HG03558 (cell line): ENCODE measurements around the gene WDR89.
"Not testable (repeated sequence)": the region's sequence is repeated elsewhere in the genome, so short reads cannot be mapped to it uniquely, and the experiment has no call there.

Source experiments
- ATAC-seq: cut with Tn5 transposase; IDR thresholded peaks from one replicate; pipeline ENCODE4 v1.9.1; 2021; ENCODE audit warnings: moderate number of reproducible peaks; ENCODE audit not compliant: unreplicated experiment; ENCODE audit errors: extremely low read depth

WDR89 gene, protein sequence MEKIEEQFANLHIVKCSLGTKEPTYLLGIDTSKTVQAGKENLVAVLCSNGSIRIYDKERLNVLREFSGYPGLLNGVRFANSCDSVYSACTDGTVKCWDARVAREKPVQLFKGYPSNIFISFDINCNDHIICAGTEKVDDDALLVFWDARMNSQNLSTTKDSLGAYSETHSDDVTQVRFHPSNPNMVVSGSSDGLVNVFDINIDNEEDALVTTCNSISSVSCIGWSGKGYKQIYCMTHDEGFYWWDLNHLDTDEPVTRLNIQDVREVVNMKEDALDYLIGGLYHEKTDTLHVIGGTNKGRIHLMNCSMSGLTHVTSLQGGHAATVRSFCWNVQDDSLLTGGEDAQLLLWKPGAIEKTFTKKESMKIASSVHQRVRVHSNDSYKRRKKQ

DNA sequence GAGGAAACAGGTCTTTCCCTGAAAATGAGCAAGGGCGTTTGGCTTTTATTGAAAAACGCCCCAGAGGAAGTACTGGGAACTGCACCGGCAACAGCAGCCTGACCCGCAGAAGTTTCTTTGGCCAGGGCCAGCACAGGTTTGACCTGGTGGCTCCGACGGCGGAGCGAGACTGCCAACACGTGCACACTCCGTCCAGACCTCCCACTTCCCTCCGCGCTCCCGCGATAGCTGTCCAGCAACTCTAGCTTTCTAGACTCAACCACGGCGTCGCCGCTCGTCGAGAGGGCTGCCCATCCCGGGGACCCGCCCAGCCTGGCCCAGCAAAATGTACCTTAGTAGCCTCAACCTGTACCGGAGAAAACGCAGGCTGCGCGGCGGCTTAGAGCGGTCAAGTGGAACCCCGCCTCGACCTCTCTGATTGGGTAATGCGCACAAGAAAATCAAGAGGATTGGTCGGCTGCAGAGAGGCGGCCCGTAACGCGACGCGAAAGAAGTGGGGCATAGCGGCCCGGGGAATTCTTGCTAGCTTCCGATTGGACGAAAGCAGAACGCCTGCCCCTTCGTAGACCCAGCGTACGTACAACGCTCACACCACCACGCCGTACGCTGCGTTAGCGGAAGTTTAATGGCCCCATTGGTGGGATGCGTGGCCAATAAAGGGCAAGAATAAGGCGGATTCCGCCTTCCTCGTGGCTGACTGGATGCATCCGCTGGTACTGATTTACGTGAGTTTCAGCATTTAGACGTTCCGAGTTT lies at the start of gene WDR89:
Gene WDR89, minus strand, starts transcription at position 399 of the 756 bp plus-strand sequence. CDS start 41,929 bp downstream, outside the sequence.
- ATAC-seq: peak; percentile 66

- ATAC-seq: no peak
Observed at GRCh38 chr14:63689132-63689531, 47.5 kb upstream of the WDR89 start.

DNA sequence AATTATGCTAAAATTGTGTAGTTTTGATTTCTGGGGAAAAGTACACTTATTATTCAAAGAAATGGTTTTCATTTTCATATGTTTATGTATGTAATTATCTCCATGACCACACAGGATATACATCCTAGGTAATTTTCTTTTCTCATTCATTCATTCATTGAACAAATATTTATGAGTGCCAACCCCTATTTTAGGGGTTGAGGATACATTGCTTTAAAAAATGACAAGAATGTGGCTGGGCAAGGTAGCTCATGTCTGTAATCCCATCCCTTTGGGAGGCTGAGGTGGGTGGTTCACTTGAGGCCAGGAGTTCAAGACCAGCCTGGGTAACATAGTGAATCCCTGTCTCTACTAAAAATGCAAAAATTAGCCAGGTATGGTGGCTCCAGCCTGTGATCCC lies 45.3 kb upstream of the WDR89 start:
- ATAC-seq: no peak

DNA sequence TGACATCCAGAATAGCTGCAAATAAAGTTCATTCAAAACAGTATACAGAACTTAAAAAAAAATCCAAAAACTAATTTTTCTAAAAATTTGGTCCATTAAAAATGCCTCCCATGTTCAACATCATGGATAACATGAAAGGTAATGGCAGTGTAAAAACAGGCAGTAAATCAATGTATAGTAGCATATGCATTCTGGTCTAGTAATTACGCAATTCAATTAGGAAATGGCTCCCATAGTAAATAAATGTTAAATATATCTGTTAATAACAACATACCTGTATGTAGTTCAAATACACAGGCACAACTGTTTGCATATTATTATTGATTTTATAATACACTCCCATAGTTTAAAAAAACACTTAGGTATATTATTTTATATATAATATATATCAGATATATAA lies 43.7 kb upstream of the WDR89 start:
- no peak for ATAC-seq

DNA sequence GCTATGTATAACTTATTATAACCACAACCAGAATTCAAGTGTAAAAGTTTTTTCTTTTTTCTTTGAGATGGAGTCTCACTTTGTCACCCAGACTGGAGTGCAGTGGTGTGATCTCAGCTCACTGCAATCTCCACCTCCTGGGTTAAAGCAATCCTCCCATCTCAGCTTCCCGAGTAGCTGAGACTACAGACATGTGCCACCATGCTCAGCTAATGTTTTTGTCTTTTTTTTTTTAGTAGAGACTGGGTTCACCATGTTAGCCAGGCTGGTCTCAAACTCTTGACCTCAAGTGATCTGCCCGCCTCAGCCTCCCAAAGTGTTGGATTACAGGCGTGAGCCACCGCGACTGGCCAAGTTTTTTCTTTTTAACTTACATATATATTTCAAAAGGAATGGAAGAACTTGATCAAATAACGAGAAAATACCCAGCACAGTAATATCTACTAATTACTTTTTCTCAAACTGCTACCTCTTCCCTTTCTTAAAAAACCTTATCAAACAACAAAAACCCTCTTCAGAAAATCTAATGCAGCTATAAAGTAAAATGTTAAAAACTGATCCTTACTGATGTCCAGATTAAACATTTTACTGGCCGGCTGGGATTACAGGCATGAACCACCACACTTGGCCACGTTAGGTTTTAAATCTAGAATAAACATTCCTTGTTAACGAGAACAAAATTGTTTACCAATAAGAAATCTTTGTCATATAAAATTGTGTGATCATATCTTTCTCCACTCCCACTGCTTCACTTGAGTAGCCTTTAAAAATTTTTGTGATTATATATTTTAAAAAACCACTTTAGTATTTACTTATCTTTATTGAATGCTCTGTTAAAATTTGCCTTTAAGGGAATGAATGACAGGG lies 41.3 kb upstream of the WDR89 start:
- ATAC-seq: no peak

DNA sequence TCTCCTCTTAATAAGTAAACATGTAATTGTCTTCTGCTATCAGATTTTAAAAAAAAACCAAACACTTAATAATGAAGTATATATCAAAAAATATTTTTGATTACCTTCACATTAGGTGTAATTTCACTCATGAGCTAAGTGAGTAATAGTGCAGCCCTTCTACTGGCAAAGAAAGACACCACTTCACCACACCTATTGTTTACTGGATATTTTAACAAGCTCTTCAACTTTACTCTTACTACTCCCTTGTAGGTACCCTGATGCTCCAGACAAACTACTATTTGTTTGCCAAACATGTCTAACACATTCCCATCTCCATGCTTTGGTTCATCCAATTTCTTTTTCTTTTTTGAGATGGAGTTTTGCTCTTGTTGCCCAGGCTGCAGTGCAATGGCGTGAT lies 36.9 kb upstream of the WDR89 start:
- no peak for ATAC-seq

DNA sequence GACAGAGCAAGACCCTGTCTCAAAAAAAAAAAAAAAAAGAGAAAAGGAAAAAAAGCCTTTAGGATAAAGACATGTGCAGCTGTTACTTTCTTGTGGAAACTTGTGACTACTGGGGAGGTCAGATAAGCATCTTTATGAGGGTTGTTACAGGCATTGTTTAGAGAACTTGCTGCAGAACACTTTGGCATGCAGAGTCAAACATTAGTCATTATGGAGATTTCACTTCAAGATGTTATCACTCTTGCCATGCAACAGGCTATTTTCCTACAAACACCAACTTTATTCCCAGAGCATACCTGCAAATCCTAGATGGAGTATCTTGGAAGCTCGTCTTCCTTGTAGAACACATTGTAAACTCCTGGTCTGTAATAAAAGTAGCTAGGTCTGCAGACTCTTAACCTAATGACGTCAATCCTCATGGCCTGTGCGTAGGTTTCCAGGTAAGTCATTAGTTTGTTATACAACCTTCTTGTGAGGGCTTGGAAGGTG lies 36.3 kb upstream of the WDR89 start:
- ATAC-seq: no peak

- no peak for ATAC-seq
Observed at GRCh38 chr14:63676615-63677014, 34.9 kb upstream of the WDR89 start.

DNA sequence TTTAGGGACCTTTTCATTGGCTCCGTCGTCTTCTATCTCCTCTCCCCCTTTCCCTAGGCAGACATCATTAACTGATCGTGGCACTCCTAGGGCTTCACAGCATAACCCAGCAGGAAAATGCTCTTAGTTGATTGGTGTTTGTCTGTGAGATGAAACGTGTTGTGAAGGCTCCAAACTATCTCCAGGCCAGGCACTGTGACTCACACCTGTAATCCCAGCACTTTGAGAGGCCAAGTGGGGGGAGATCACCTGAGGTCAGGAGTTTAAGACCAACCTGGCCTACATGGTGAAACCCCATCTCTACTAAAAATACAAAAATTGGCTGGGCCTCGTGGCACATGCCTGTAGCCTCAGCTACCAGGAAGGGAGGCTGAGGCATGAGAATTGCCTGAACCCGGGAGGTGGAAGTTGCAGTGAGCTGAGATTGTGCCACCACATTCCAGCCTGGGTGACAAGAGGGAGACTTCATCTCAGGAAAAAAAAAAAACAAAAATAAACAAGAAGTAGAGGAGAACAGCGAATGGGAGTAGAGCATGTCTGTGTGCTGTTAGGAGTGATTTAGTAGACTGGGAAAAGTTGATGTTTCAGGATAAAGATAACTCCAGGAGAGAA lies 32.3 kb upstream of the WDR89 start:
- ATAC-seq: no peak

DNA sequence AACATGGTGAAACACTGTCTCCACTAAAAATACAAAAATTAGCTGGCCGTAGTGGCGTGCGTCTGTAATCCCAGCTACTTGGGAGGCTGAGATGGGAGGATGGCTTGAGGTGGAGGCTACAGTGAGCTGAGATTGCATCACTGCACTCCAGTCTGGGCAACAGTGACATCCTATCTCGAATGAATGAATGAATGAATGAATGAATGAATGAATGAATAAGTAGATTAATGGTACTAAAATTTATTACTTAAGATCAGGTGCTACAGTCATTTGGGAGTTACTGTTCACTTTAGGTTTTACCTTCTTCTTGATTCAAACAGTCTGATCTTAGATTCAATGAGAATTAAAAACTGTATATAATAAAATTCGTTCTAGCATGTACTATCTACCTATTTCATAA lies 31.6 kb upstream of the WDR89 start:
- no peak for ATAC-seq

- no peak for ATAC-seq
Observed at GRCh38 chr14:63672417-63673180, 30.9 kb upstream of the WDR89 start.

- no peak for ATAC-seq
Observed at GRCh38 chr14:63671987-63672386, 30.3 kb upstream of the WDR89 start.

- no peak for ATAC-seq
Observed at GRCh38 chr14:63670692-63671091, 29.0 kb upstream of the WDR89 start.

- ATAC-seq: no peak
Observed at GRCh38 chr14:63666335-63666734, 24.7 kb upstream of the WDR89 start.

- ATAC-seq: no peak
Observed at GRCh38 chr14:63663428-63664341, 22.0 kb upstream of the WDR89 start.

DNA sequence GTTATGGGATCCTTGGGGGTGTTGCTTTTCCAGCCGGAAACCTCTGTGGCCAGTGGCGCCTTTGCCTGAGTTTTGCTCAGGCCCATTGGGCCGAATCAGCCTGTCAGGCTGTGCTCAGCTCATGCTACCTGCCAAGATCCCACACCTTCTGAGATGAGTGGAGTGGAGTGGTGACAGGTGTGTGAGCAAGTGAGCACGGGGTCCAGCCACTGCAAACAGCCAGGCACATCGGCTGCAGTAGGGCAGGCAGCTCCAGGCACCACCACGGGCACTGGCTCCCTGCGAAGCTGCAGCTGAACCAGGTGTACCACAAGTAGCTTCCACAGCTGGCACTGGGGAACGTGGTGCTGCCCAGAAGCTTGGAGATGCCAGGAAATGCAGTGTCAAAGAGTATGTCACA lies 21.1 kb upstream of the WDR89 start:
- no peak for ATAC-seq

DNA sequence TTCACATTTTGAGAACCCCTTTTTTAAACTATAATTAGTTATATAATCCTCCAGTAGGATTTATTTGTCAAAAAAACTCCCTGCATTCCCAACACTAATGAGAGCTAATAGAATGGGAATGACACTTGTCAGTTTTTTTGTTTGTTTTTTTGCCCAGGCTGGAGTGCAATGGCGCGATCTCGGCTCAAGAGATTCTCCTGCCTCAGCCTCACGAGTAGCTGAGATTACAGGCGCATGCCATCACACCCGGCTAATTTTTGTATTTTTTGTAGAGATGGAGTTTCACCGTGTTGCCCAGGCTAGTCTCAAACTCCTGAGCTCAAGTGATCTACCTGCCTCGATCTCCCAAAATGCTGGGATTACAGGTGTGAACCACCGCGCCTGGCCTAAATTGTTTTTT lies 20.2 kb upstream of the WDR89 start:
- ATAC-seq: not testable (repeated sequence)

DNA sequence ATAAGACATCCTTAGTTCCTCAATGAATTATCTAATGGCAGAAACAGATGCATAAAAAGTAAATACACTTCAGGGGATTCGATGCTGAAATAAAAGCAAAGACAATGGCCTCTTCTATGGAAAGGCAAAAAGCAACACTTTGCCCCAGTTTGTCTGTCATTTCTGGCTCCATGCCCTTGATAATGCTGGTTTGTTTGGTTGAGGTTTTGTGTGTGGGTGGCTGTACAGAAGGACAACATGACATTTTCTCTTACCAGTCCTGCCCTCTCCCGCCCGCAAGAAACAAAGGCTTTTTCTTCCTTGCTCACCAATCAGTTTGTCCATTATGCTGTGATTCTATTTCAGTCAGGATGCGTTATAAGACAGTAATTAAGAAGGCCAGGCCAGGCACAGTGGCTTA lies 18.1 kb upstream of the WDR89 start:
- ATAC-seq: no peak
